ENCODE data around the gene CYP2D6.
A peak's percentile ranks its signal among the peaks of the same experiment; 100 is the strongest.
"Not testable (repeated sequence)": the region's sequence is repeated elsewhere in the genome, so short reads cannot be mapped to it uniquely, and the experiment has no call there.

Gene CYP2D6

GRCh38 chr22:42150727-42151590 is 20.3 kb upstream of the CYP2D6 start:
- no peaks in the 10 kb centered on the region for H3K27me3 Mint-ChIP-seq
- H3K4me1 Mint-ChIP-seq: peaks cover 0 to 4% of the 10 kb centered on the region in 2 donors
- ATAC-seq (replicated peaks) (no peak), DNase-seq (no peak)
- H3K27ac Mint-ChIP-seq: peak overlapping the region; percentile 71
- peaks cover 36 to 60% of the 10 kb centered on the region in 2 donors for H3K36me3 Mint-ChIP-seq
- no peak overlapping the region for H3K4me3 Mint-ChIP-seq
- no peaks in the 10 kb centered on the region for H3K9me3 Mint-ChIP-seq

- H3K4me1 Mint-ChIP-seq; ATAC-seq (replicated peaks); H3K9me3 Mint-ChIP-seq; DNase-seq; H3K27me3 Mint-ChIP-seq; H3K27ac Mint-ChIP-seq; H3K4me3 Mint-ChIP-seq: not testable (repeated sequence)
- H3K36me3 Mint-ChIP-seq: peaks cover 29 to 58% of the 10 kb centered on the region in 2 donors
These were observed 19.2 kb upstream of the CYP2D6 start for GRCh38 chr22:42149798-42150197.

- Mint-ChIP-seq H3K36me3 (peaks cover 23 to 51% of the 10 kb centered on the region in 2 donors), H3K9me3 (no peaks in the 10 kb centered on the region), H3K27ac (no peak overlapping the region), H3K4me1 (peaks cover 0 to 5% of the 10 kb centered on the region in 2 donors), H3K27me3 (no peaks in the 10 kb centered on the region), H3K4me3 (no peak overlapping the region)
- DNase-seq: no peak
- ATAC-seq (replicated peaks): no peak
These were observed 14.6 kb upstream of the CYP2D6 start for GRCh38 chr22:42145175-42145574.

GRCh38 chr22:42143859-42144822 is 13.5 kb upstream of the CYP2D6 start:
- H3K9me3 Mint-ChIP-seq; DNase-seq; ATAC-seq (replicated peaks); H3K27ac Mint-ChIP-seq; H3K4me1 Mint-ChIP-seq; H3K27me3 Mint-ChIP-seq: not testable (repeated sequence)
- Mint-ChIP-seq H3K36me3 (peaks cover 31 to 57% of the 10 kb centered on the region in 2 donors), H3K4me3 (peak overlapping the region in 1 of 2 donors; percentile 39)

- Mint-ChIP-seq H3K27ac (no peak overlapping the region), H3K36me3 (peaks cover 34 to 51% of the 10 kb centered on the region in 2 donors), H3K27me3 (no peaks in the 10 kb centered on the region), H3K4me1 (peaks cover 0 to 5% of the 10 kb centered on the region in 2 donors), H3K9me3 (no peaks in the 10 kb centered on the region), H3K4me3 (no peak overlapping the region)
- no peak for ATAC-seq (replicated peaks)
- DNase-seq: no peak
These were observed 12.3 kb upstream of the CYP2D6 start for GRCh38 chr22:42142771-42143461.

- ATAC-seq (replicated peaks); DNase-seq; H3K27ac Mint-ChIP-seq; H3K4me3 Mint-ChIP-seq; H3K27me3 Mint-ChIP-seq; H3K9me3 Mint-ChIP-seq; H3K4me1 Mint-ChIP-seq: not testable (repeated sequence)
- peaks cover 22 to 41% of the 10 kb centered on the region in 2 donors for H3K36me3 Mint-ChIP-seq
These were observed 10.9 kb upstream of the CYP2D6 start for GRCh38 chr22:42141307-42142057.

GRCh38 chr22:42140153-42140552 is 9.5 kb upstream of the CYP2D6 start:
- not testable (repeated sequence) for ATAC-seq (replicated peaks); H3K27me3 Mint-ChIP-seq; DNase-seq; H3K4me3 Mint-ChIP-seq; H3K4me1 Mint-ChIP-seq; H3K9me3 Mint-ChIP-seq; H3K27ac Mint-ChIP-seq
- peaks cover 22 to 34% of the 10 kb centered on the region in 2 donors for H3K36me3 Mint-ChIP-seq

- H3K27me3 Mint-ChIP-seq; ATAC-seq (replicated peaks); H3K9me3 Mint-ChIP-seq; H3K4me1 Mint-ChIP-seq; DNase-seq; H3K27ac Mint-ChIP-seq; H3K4me3 Mint-ChIP-seq: not testable (repeated sequence)
- H3K36me3 Mint-ChIP-seq: peaks cover 22 to 30% of the 10 kb centered on the region in 2 donors
These were observed 8.9 kb upstream of the CYP2D6 start for GRCh38 chr22:42139508-42139907.

- H3K36me3 Mint-ChIP-seq: peaks cover 21 to 29% of the 10 kb centered on the region in 2 donors
- no peaks in the 10 kb centered on the region for H3K27me3 Mint-ChIP-seq
- peaks cover 0 to 2% of the 10 kb centered on the region in 2 donors for H3K4me1 Mint-ChIP-seq
- no peak overlapping the region for H3K27ac Mint-ChIP-seq
- H3K4me3 Mint-ChIP-seq: no peak overlapping the region
- ATAC-seq (replicated peaks): no peak
- no peaks in the 10 kb centered on the region for H3K9me3 Mint-ChIP-seq
- DNase-seq: no peak
These were observed 8.4 kb upstream of the CYP2D6 start for GRCh38 chr22:42138972-42139371.

- DNase-seq: no peak
- Mint-ChIP-seq H3K36me3 (peaks cover 20 to 27% of the 10 kb centered on the region in 2 donors), H3K27ac (no peak overlapping the region), H3K9me3 (no peaks in the 10 kb centered on the region), H3K4me3 (no peak overlapping the region), H3K27me3 (no peaks in the 10 kb centered on the region), H3K4me1 (no peaks in the 10 kb centered on the region)
- no peak for ATAC-seq (replicated peaks)
These were observed 7.6 kb upstream of the CYP2D6 start for GRCh38 chr22:42138122-42138770.

GRCh38 chr22:42135688-42136087 is 5.1 kb upstream of the CYP2D6 start:
- H3K4me1 Mint-ChIP-seq, H3K9me3 Mint-ChIP-seq, H3K27ac Mint-ChIP-seq, DNase-seq, H3K4me3 Mint-ChIP-seq, H3K27me3 Mint-ChIP-seq: not testable (repeated sequence)
- ATAC-seq (replicated peaks): peak in 1 of 2 donors; percentile 44
- H3K36me3 Mint-ChIP-seq: peaks cover 14 to 15% of the 10 kb centered on the region in 2 donors

GRCh38 chr22:42134100-42135020 is 3.8 kb upstream of the CYP2D6 start:
- H3K9me3 Mint-ChIP-seq: no peaks in the 10 kb centered on the region
- H3K27ac Mint-ChIP-seq: no peak overlapping the region
- DNase-seq (no peak), ATAC-seq (replicated peaks) (no peak)
- H3K27me3 Mint-ChIP-seq: no peaks in the 10 kb centered on the region
- H3K36me3 Mint-ChIP-seq: peaks cover 5 to 6% of the 10 kb centered on the region in 2 donors
- no peak overlapping the region for H3K4me3 Mint-ChIP-seq
- H3K4me1 Mint-ChIP-seq: peaks cover 0 to 2% of the 10 kb centered on the region in 2 donors

Measured in stimulated activated naive B cell treated with anti-CD40 and anti-IgM and Interleukin-4, amounts not matched to agents 10 μg/mL and 1 μg/mL and 100 μg/mL, for 72 hours (primary cell).